Upper lobe of right lung (tissue), 1 donor: ENCODE measurements around the gene ZNF226. TPM values are rescaled to one million over a fixed set of nuclear protein-coding genes. Genes with fewer than 3 reads are reported as not detected.
A peak's percentile ranks its signal among the peaks of the same experiment; 100 is the strongest.
"Not testable (repeated sequence)": the region's sequence is repeated elsewhere in the genome, so short reads cannot be mapped to it uniquely, and the experiment has no call there.

Experiments used
- ATAC-seq: fragments of 200-7000 bp; cut with Tn5 transposase; one replicate; pipeline ENCODE4 v1.9.1; 2020; ENCODE audit warnings: mild to moderate bottlenecking, moderate library complexity
- DNase-seq: peaks from one replicate; pipeline ENCODE4 v3.0.0-alpha.2; 2020
- H3K27ac ChIP-seq: fragments of 200-600 bp; one replicate; pipeline ENCODE4 v1.8.0; 2022
- H3K27me3 ChIP-seq: fragments of 200-600 bp; one replicate; pipeline ENCODE4 v1.8.0; 2022; ENCODE audit warnings: mild to moderate bottlenecking
- H3K36me3 ChIP-seq: fragments of 200-600 bp; one replicate; pipeline ENCODE4 v1.8.0; 2022
- H3K4me1 ChIP-seq: fragments of 200-600 bp; one replicate; pipeline ENCODE4 v1.8.0; 2022
- H3K4me3 ChIP-seq: fragments of 200-600 bp; one replicate; pipeline ENCODE4 v1.8.0; 2022; ENCODE audit warnings: mild to moderate bottlenecking
- H3K9me3 ChIP-seq: fragments of 200-600 bp; one replicate; pipeline ENCODE4 v1.8.0; 2022
- intact Hi-C: fragments of 100-400 bp; cut with DNase I; formaldehyde crosslinking; loops from one replicate; pipeline ENCODE4 v1.11.0; 2022
- long read RNA-seq: library from polyadenylated mRNA; unstranded; transcript quantifications from one replicate; pipeline ENCODE4 v2.0.0, GENCODE V29; 2021
- total RNA-seq: library from RNA; stranded (reverse); fragmentation: NEBNext Ultra II Directional; extraction: Animal tissue kit (Norgen Biotek cat#: 25700); gene quantifications from one replicate; pipeline ENCODE4 v1.2.1, GENCODE V29; 2021
- TF ChIP-seq, protein P1 (sequence below): fragments of 200-600 bp; IDR thresholded peaks from one replicate; pipeline ENCODE4 v1.8.0; 2022; ENCODE audit warnings: antibody characterized with exemption
- donor health status: DM: no; HTN: yes; CAD: no; lungs with severe emphysema.

Gene ZNF226
- 16.8 TPM for total RNA-seq
- long read RNA-seq, full-length matches to known transcripts, result 10 of 13 reads
- long read RNA-seq, partial matches to known transcripts, result 1 of 13 reads
- long read RNA-seq, other reads (novel, unspliced or antisense), result 2 of 13 reads

DNA sequence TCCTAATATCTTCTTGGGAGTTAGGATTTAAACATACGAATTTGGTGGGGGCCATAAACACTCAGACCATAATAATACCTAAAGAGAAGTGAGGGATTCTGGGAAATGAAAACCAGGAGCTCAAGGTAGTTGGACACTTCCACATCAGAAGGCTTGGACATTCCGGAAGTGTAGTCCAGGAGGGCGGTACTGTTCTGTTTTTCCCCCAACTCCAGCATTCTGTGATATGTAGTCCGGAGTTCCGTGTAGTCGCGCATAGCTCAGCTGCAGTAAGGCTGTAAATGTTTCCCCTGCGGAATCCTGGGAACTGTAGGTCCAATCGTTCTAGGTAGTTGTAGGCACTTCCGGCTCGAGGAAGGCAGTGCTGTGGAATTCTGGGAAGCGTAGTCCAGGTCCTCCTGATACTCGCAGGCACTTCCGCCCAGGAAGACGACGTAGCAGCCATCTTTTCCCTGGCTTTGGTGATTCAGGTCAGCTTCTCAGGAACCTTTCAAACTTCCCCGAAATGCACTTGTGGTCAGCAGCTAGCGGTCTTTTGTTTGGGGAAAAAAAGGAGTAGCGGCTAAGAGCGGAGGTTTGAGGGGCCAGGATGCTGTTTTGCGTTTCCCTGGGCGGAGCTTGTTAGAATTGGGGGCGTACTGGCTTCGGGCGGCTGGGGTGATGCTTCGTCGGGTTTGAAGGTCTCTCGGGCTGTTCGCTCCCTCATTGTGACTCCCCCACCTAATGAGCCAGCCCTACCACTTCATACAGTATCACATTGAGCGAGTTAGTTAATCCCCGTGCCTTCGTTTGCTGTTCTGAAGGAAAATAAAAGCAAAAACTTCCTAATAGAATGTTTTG, at the start of gene ZNF226:
Gene ZNF226, plus strand, starts transcription at position 428 of the 840 bp plus-strand sequence. CDS start 4,981 bp downstream, outside the sequence.
- Histone ChIP-seq H3K36me3 (peaks cover 16% of the 10 kb centered on the region), H3K27ac (peak within 1 kb of the TSS; percentile 86), H3K9me3 (peaks cover 28% of the 10 kb centered on the region), H3K4me3 (peak within 1 kb of the TSS; percentile 77), H3K27me3 (no peaks in the 10 kb centered on the region), H3K4me1 (peaks cover 8% of the 10 kb centered on the region)
- TF ChIP-seq, protein P1, sequence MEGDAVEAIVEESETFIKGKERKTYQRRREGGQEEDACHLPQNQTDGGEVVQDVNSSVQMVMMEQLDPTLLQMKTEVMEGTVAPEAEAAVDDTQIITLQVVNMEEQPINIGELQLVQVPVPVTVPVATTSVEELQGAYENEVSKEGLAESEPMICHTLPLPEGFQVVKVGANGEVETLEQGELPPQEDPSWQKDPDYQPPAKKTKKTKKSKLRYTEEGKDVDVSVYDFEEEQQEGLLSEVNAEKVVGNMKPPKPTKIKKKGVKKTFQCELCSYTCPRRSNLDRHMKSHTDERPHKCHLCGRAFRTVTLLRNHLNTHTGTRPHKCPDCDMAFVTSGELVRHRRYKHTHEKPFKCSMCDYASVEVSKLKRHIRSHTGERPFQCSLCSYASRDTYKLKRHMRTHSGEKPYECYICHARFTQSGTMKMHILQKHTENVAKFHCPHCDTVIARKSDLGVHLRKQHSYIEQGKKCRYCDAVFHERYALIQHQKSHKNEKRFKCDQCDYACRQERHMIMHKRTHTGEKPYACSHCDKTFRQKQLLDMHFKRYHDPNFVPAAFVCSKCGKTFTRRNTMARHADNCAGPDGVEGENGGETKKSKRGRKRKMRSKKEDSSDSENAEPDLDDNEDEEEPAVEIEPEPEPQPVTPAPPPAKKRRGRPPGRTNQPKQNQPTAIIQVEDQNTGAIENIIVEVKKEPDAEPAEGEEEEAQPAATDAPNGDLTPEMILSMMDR, result no peak
- DNase-seq (peak; percentile 86), ATAC-seq (peak; percentile 99)
- intact Hi-C loops, result no loop called here

DNA sequence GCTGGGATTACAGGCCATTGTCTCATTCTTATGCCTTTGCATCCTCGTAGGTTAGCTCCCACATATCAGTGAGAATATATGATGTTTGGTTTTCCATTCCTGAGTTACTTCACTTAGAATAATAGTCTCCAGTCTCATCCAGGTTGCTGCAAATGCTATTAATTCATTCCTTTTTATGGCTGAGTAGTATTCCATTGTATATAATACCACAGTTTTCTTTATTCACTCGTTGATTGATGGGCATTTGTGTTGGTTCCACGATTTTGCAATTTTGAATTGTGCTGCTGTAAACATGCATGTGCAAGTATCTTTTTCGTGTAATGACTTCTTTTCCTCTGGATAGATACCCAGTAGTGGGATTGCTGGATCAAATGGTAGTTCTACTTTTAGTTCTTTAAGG, 43.7 kb upstream of the ZNF226 start:
- H3K36me3 ChIP-seq, result peaks cover 78% of the 10 kb centered on the region
- DNase-seq, H3K4me1 ChIP-seq, intact Hi-C loops, H3K27ac ChIP-seq, ATAC-seq, H3K9me3 ChIP-seq, H3K4me3 ChIP-seq, H3K27me3 ChIP-seq: not testable (repeated sequence)

DNA sequence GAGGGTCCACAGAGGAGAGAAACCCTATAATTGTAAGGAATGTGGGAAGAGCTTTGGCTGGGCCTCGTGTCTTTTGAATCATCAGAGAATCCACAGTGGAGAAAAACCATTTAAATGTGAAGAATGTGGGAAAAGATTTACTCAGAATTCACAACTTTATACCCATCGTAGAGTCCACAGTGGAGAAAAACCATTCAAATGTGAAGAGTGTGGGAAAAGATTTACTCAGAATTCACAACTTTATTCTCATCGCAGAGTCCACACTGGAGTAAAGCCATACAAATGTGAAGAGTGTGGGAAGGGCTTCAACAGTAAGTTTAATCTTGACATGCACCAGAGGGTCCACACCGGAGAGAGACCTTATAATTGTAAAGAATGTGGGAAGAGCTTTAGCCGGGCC, 32.9 kb upstream of the ZNF226 start:
- Histone ChIP-seq H3K4me1 (no peaks in the 10 kb centered on the region), H3K9me3 (peaks cover 26% of the 10 kb centered on the region), H3K27ac (no peak overlapping the region), H3K4me3 (no peak overlapping the region), H3K36me3 (peaks cover 29% of the 10 kb centered on the region), H3K27me3 (no peaks in the 10 kb centered on the region)
- ATAC-seq (no peak), DNase-seq (no peak)
- intact Hi-C loops, result no loop called here
- TF ChIP-seq, protein P1, result no peak

DNA sequence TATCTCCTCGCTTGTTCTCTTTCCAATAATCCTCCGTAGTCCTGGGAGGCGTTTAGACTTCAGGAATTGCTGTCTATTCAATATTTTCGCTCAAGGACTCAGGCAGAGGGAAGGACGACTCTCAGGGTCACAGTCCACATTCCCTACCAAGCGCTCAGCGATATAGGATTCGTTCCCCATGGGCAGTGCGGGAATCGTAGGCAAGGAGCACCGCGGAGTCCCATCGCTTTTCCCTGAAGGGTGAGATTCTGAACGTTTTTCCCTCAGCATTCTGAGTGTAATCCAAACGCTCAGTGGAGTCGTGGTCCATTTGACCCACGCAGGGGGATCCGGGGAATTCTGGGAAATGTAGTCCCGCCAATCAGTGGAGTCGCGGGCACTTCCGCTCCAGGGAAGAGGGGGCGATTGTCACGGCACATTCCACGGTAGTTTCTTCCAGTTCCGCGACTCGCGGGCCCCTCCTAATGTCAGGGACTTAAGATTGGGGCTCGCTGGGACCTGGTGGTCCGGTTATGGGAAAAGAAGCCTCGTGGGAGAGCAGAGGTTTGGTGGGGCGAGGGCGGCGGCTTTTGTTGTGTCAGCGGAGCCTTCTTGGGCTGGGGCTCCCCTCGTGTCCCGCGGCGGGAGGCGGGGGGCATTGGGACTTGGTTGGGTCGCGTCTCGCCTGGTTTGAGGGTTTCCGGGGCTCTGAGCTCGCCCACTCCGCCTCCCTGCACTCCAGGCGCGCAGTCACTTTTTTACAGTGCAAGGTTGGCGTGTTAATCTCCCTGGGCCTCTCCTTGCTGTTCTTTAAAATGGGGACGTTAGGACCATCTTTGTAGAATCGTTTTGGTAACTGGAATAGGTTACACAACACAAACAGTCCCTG, 23.5 kb upstream of the ZNF226 start, which contains the start of gene ZNF234:
Gene ZNF234, plus strand, starts transcription at position 364 of the 868 bp plus-strand sequence. CDS start 3,079 bp downstream, outside the sequence.
- Histone ChIP-seq H3K27ac (peak within 1 kb of the TSS; percentile 83), H3K27me3 (no peaks in the 10 kb centered on the region), H3K4me3 (peak within 1 kb of the TSS; percentile 98), H3K36me3 (peaks cover 19% of the 10 kb centered on the region), H3K4me1 (peaks cover 15% of the 10 kb centered on the region), H3K9me3 (no peaks in the 10 kb centered on the region)
- TF ChIP-seq, protein P1, result no peak
- DNase-seq (peak; percentile 91), ATAC-seq (peak; percentile 99)
- intact Hi-C loops, result no loop called here

DNA sequence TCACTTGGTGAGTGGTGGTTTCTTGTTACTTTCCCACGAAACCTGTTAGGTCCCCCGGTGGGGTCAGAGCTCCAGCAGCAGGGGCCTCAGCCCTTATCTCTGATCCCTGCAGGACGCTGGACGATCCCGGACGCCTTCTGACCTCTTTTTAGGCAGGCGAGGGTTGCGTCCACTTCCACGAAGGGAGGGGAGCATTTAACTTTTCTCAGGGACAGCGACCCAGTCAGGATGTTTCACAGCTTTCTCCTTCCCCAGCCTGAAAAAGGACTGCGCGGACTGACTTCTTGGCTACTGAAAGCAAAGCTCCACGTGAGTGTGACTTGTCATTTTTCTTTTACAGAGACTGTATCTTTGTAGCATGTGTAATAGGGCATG, 22.9 kb upstream of the ZNF226 start:
- Histone ChIP-seq H3K27me3 (no peaks in the 10 kb centered on the region), H3K9me3 (no peaks in the 10 kb centered on the region), H3K27ac (peak overlapping the region; percentile 83), H3K4me1 (peaks cover 15% of the 10 kb centered on the region), H3K36me3 (peaks cover 20% of the 10 kb centered on the region), H3K4me3 (peak overlapping the region; percentile 98)
- ATAC-seq (peak; percentile 17), DNase-seq (no peak)
- intact Hi-C loops, result no loop called here
- TF ChIP-seq, protein P1, result no peak
